NAMALWA (cell line): ENCODE measurements around the gene OASL.
"Not testable (repeated sequence)": the region's sequence is repeated elsewhere in the genome, so short reads cannot be mapped to it uniquely, and the experiment has no call there.

Source experiments
- DNase-seq: peaks from one replicate; pipeline ENCODE4 v3.0.0-alpha.2; 2015; ENCODE audit warnings: low spot score

Gene OASL

GRCh38 chr12:121059031-121059898 lies 20.2 kb upstream of the OASL start:
- no peak for DNase-seq

GRCh38 chr12:121057794-121058193 lies 18.7 kb upstream of the OASL start:
- DNase-seq = no peak

- DNase-seq = no peak
Measured at GRCh38 chr12:121053706-121054105, 14.7 kb upstream of the OASL start.

- peak; percentile 73 for DNase-seq
Measured at GRCh38 chr12:121050725-121051124, 11.7 kb upstream of the OASL start.

- no peak for DNase-seq
Measured at GRCh38 chr12:121048442-121048841, 9.4 kb upstream of the OASL start.

- not testable (repeated sequence) for DNase-seq
Measured at GRCh38 chr12:121047400-121047799, 8.4 kb upstream of the OASL start.

- DNase-seq = no peak
Measured at GRCh38 chr12:121043067-121043466, 4.0 kb upstream of the OASL start.

GRCh38 chr12:121036810-121037326 lies 2.2 kb downstream of the OASL start:
- no peak for DNase-seq

GRCh38 chr12:121034616-121035305 lies 4.3 kb downstream of the OASL start:
- no peak for DNase-seq

- no peak for DNase-seq
Measured at GRCh38 chr12:121033625-121034349, 5.3 kb downstream of the OASL start.

GRCh38 chr12:121030576-121031212 lies 8.4 kb downstream of the OASL start:
- no peak for DNase-seq

GRCh38 chr12:121026274-121027045 lies 12.6 kb downstream of the OASL start:
- DNase-seq = no peak

GRCh38 chr12:121025442-121026226 lies 13.4 kb downstream of the OASL start:
- DNase-seq = no peak

- DNase-seq = no peak
Measured at GRCh38 chr12:121023799-121024198, 15.2 kb downstream of the OASL start.

- no peak for DNase-seq
Measured at GRCh38 chr12:121022713-121023112, 16.3 kb downstream of the OASL start.

- no peak for DNase-seq
Measured at GRCh38 chr12:121021754-121022153, 17.3 kb downstream of the OASL start.

GRCh38 chr12:121018860-121019617 lies 20.0 kb downstream of the OASL start:
- DNase-seq = no peak

- DNase-seq = no peak
Measured at GRCh38 chr12:121017966-121018491, 21.0 kb downstream of the OASL start.
